HepG2 (cell line): ENCODE results near the gene PGA5. TPM values are rescaled to one million over a fixed set of nuclear protein-coding genes. Genes with fewer than 3 reads are reported as not detected.

Experiments
- CBX5 ChIP-seq: sonication (generic); formaldehyde crosslinking; IDR thresholded peaks from 2 replicates; pipeline ENCODE4 v1.4.0; 2020; ENCODE audit warnings: missing genetic modification reagents, borderline replicate concordance
- CENPBD1 ChIP-seq: sonication (generic); formaldehyde crosslinking; IDR thresholded peaks from 2 replicates; pipeline ENCODE4 v1.8.0; 2022; ENCODE audit warnings: missing genetic modification reagents, low read depth, mild to moderate bottlenecking, borderline replicate concordance
- E2F2 ChIP-seq: sonication (generic); formaldehyde crosslinking; IDR thresholded peaks from 2 replicates; pipeline ENCODE4 v1.4.0; 2020; ENCODE audit warnings: missing genetic modification reagents, borderline replicate concordance
- FOXP4 ChIP-seq: sonication (generic); formaldehyde crosslinking; IDR thresholded peaks from 2 replicates; pipeline ENCODE4 v1.4.0; 2020; ENCODE audit warnings: missing genetic modification reagents
- GABPB1 ChIP-seq: IDR thresholded peaks from 2 replicates; pipeline ENCODE4 v1.6.1; 2016; ENCODE audit warnings: mild to moderate bottlenecking, missing genetic modification reagents, moderate library complexity, missing compliant biosample characterization
- GZF1 ChIP-seq: sonication (generic); formaldehyde crosslinking; IDR thresholded peaks from 2 replicates; pipeline ENCODE4 v1.5.1; 2020; ENCODE audit warnings: mild to moderate bottlenecking, missing genetic modification reagents
- MAZ ChIP-seq, 2 experiments: sonication (generic) in 1 of 2; formaldehyde crosslinking in 1 of 2; IDR thresholded peaks; 2 replicates each; pipeline versions ENCODE4 v1.5.0 to v1.6.1; 2012 to 2020; ENCODE audit warnings: low read depth in 2 of 2, mild to moderate bottlenecking in 2 of 2, borderline replicate concordance in 1 of 2, improper control_type of control experiment in 1 of 2, low read length in 1 of 2, missing genetic modification reagents in 1 of 2, moderate library complexity in 1 of 2
- NAIF1 ChIP-seq: sonication (generic); formaldehyde crosslinking; IDR thresholded peaks from 2 replicates; pipeline ENCODE4 v1.5.0; 2020; ENCODE audit warnings: mild to moderate bottlenecking, missing genetic modification reagents, borderline replicate concordance
- NR2C2 ChIP-seq: sonication (generic); formaldehyde crosslinking; IDR thresholded peaks from 2 replicates; pipeline ENCODE4 v1.4.0; 2020; ENCODE audit warnings: missing genetic modification reagents, mild to moderate bottlenecking, moderate library complexity, borderline replicate concordance
- NR2F2 ChIP-seq: IDR thresholded peaks from 2 replicates; pipeline ENCODE4 v1.6.1; 2012; ENCODE audit warnings: low read depth, inconsistent platforms, borderline replicate concordance
- PCBP1 ChIP-seq: fragments of 200-400 bp; formaldehyde crosslinking; IDR thresholded peaks from 2 replicates; pipeline ENCODE4 v1.6.1; 2017; ENCODE audit warnings: mild to moderate bottlenecking, low read depth, low read length, borderline replicate concordance
- PTBP1 ChIP-seq: fragments of 200-400 bp; formaldehyde crosslinking; IDR thresholded peaks from 2 replicates; pipeline ENCODE4 v1.6.1; 2018; ENCODE audit warnings: low read length, low read depth; ENCODE audit not compliant: poor library complexity, severe bottlenecking
- SIX1 ChIP-seq: sonication (generic); formaldehyde crosslinking; IDR thresholded peaks from 2 replicates; pipeline ENCODE4 v1.4.0; 2020; ENCODE audit warnings: missing genetic modification reagents, borderline replicate concordance
- SP1 ChIP-seq, 2 experiments: fragments of 450-650 bp in 1 of 2; sonication (generic) in 1 of 2; formaldehyde crosslinking in 1 of 2; IDR thresholded peaks; 2 replicates each; pipeline versions ENCODE4 v1.4.0 to v1.6.1; 2016 to 2020; ENCODE audit warnings: missing genetic modification reagents in 1 of 2
- SRSF9 ChIP-seq: fragments of 200-400 bp; formaldehyde crosslinking; IDR thresholded peaks from 2 replicates; pipeline ENCODE4 v1.6.1; 2018; ENCODE audit warnings: borderline replicate concordance, mild to moderate bottlenecking, low read depth, low read length; ENCODE audit not compliant: insufficient read depth, poor library complexity, severe bottlenecking
- THAP7 ChIP-seq: sonication (generic); formaldehyde crosslinking; IDR thresholded peaks from 2 replicates; pipeline ENCODE4 v1.8.1; 2023; ENCODE audit warnings: mild to moderate bottlenecking, missing genetic modification reagents
- ZBTB2 ChIP-seq: sonication (generic); formaldehyde crosslinking; IDR thresholded peaks from 2 replicates; pipeline ENCODE4 v1.8.0; 2022; ENCODE audit warnings: low read depth, missing genetic modification reagents
- ZFP1 ChIP-seq: IDR thresholded peaks from 2 replicates; pipeline ENCODE4 v1.6.1; 2016
- ZNF614 ChIP-seq: IDR thresholded peaks from 2 replicates; pipeline ENCODE4 v1.6.1; 2018; ENCODE audit warnings: missing biosample characterization, missing genetic modification reagents, inconsistent platforms, borderline replicate concordance
- ZNF788 ChIP-seq: sonication (generic); formaldehyde crosslinking; IDR thresholded peaks from 2 replicates; pipeline ENCODE4 v1.5.0; 2020; ENCODE audit warnings: mild to moderate bottlenecking, missing genetic modification reagents, borderline replicate concordance
- ZNF816 ChIP-seq: sonication (generic); formaldehyde crosslinking; IDR thresholded peaks from 2 replicates; pipeline ENCODE4 v1.8.0; 2022; ENCODE audit warnings: missing genetic modification reagents, mild to moderate bottlenecking, borderline replicate concordance
- polyA plus RNA-seq, 8 experiments: library from polyadenylated mRNA; depleted of rRNA in 3 of 8; stranded (reverse) in 7 of 8; unstranded in 1 of 8; fragments of >200 nt; fragmentation: Illumina TruSeq in 4 of 8; extraction: Trizol in 4 of 8; gene quantifications; 2 replicates each; pipeline versions ENCODE4 v1.2.1 to v1.2.3, GENCODE V29; 2011 to 2016; ENCODE audit warnings: low read depth in 4 of 8, missing spikeins in 1 of 8, mixed read lengths in 1 of 8; ENCODE audit not compliant: insufficient read depth in 1 of 8
- total RNA-seq, 5 experiments: library from RNA; depleted of rRNA; stranded (reverse); fragments of >200 nt; fragmentation: Illumina TruSeq; extraction: Trizol; gene quantifications; 2 replicates each; pipeline ENCODE4 v1.2.3, GENCODE V29; 2016; ENCODE audit warnings: low read depth in 1 of 5

PGA5 gene
- total and polyA plus RNA-seq, 2 of the 13 experiments (the other 11 are each of a cell fraction or from before 2014, with no cell fraction given): not detected

GRCh38 chr11:61294717-61295595 lies 54.0 kb downstream of the PGA5 start, which contains the start of gene VWCE (continued):
- TF ChIP-seq THAP7 (CRISPR knock-in tag) (peak; percentile 62; the same call in 1 of the 2 replicates), ZBTB2 (peak; percentile 72), FOXP4 (CRISPR knock-in tag) (peak; percentile 14; the same call in 1 of the 2 replicates), MAZ (IDR thresholded peaks at IDR 0.05; ENCODE audit: borderline replicate concordance, low read depth, low read length) (peak; percentile 35; the same call in 1 of the 2 replicates), MAZ (CRISPR knock-in tag; IDR thresholded peaks at IDR 0.05; ENCODE audit: low read depth) (peak; percentile 80; the same call in 1 of the 2 replicates), GZF1 (no peak), PTBP1 (no peak), ZNF614 (CRISPR knock-in tag) (no peak), ZNF788 (CRISPR knock-in tag) (peak; percentile 13; the same call in 1 of the 2 replicates), E2F2 (CRISPR knock-in tag) (no peak), PCBP1 (peak; percentile 68; the same call in 1 of the 2 replicates), CENPBD1 (CRISPR knock-in tag) (peak; percentile 85), ZNF816 (CRISPR knock-in tag) (peak; percentile 93; the same call in 1 of the 2 replicates), SRSF9 (no peak), SIX1 (no peak), ZFP1 (CRISPR knock-in tag) (no peak), CBX5 (peak; percentile 2; the same call in 1 of the 2 replicates), NR2F2 (peak; percentile 48; the same call in 1 of the 2 replicates), NR2C2 (CRISPR knock-in tag) (peak; percentile 53), SP1 (IDR thresholded peaks at IDR 0.05) (no peak), SP1 (CRISPR knock-in tag; IDR thresholded peaks at IDR 0.05) (peak; percentile 40), GABPB1 (CRISPR knock-in tag) (peak; percentile 76; the same call in 1 of the 2 replicates), NAIF1 (no peak)
